ENCODE data around the gene ST8SIA4. TPM values are rescaled to one million over a fixed set of nuclear protein-coding genes. Genes with fewer than 3 reads are reported as not detected.

Gene ST8SIA4
- total RNA-seq, 1 experiment from 2014 or later = 0.10 TPM

GRCh38 chr5:100780376-100780870 is 122.7 kb downstream of the ST8SIA4 start:
- DNase-seq (ENCODE audit: low read depth) = no peak

- DNase-seq (ENCODE audit: low read depth) = no peak
Observed at GRCh38 chr5:100779669-100780375, 123.3 kb downstream of the ST8SIA4 start.

DNA sequence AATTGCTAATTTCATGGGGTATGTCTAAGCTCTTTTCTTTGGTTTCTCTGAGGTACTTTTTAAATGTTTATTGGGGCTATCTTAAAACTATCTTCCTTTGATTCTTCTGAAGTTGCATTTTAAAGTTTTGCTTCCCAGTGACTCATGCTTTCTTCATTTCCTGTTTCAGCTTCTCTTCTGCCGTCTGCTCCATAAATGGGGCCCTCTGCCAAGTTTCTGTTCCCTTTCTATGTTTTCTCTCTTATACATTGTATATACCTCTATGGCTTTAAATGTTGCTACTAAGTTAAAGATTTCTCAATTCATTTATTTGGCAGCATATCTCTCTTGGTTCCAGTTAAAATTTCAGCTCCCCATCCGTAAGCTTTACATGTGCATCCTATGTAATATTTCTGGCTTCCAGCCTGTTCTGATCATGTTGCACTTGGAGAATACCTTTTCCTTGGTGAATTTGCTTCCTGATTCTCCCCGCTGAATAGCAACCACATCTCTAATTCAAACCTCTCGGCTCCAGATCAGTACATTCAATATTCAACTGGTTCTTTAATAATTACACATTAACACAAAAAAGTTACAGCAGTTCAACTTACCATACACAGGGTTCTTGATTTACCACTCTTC is 125.3 kb downstream of the ST8SIA4 start:
- peak; percentile 81 for DNase-seq (ENCODE audit: low read depth)

GRCh38 chr5:100775533-100775855 is 127.6 kb downstream of the ST8SIA4 start:
- no peak for DNase-seq (ENCODE audit: low read depth)

- no peak for DNase-seq (ENCODE audit: low read depth)
Observed at GRCh38 chr5:100772548-100772947, 130.5 kb downstream of the ST8SIA4 start.

DNA sequence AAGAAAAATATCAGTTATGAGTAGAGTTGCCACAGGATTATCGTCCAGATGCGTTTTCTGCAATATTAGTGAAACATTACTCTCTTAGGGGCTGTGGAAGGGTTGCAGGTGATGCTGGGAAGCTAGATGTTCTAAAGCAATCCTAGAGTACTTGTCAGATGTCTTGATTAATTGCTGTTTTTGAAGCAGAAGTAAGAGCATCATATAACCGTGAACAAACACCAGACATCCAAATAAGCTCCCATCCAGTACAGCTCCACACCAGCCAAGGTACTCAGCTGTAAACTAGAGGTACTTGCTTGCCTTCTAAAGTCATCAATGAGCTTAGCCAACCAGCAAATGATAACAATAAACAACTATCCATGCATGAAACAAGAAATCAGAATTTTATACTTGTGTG is 131.1 kb downstream of the ST8SIA4 start:
- no peak for DNase-seq (ENCODE audit: low read depth)

GRCh38 chr5:100771181-100771580 is 131.9 kb downstream of the ST8SIA4 start:
- no peak for DNase-seq (ENCODE audit: low read depth)

GRCh38 chr5:100768221-100768620 is 134.9 kb downstream of the ST8SIA4 start:
- DNase-seq (ENCODE audit: low read depth) = no peak

DNA sequence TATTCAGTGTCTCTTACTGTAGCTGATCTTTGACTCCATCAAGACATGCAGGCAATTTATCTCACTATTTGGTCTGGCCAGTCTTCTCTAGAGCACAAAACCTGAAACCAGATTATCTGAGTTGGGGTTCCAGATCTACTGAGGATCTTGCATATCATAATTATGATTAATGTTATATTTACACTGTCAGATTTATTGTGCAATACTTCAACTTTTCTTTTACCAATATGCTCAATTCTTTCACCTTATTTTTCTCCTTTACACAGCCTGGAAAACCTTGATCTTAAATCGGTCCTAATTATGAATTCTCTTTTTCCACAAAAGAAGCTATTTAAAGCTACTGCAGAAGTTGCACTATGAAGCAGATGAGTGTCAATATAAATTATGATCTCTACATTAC is 140.1 kb downstream of the ST8SIA4 start:
- DNase-seq (ENCODE audit: low read depth) = no peak

DNA sequence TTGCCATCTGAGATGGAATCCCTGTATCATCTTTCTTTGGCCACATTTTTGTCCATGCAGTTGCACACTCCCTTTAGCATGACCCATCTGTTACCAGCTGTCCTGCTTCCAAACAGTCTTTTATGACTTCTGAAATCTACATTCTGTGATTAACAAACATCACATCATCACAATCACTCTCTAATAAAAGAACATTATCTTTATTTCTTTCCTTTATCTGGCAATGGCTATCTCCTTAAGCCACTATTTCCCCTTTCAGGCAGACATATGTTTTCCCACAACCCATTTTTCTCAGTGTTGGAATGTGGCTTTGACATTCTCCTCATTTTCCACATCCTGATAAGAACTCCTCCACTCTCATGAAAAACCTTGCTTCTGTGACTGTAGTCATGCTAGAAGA is 141.0 kb downstream of the ST8SIA4 start:
- no peak for DNase-seq (ENCODE audit: low read depth)

- DNase-seq (ENCODE audit: low read depth) = no peak
Observed at GRCh38 chr5:100761192-100761591, 141.9 kb downstream of the ST8SIA4 start.

DNA sequence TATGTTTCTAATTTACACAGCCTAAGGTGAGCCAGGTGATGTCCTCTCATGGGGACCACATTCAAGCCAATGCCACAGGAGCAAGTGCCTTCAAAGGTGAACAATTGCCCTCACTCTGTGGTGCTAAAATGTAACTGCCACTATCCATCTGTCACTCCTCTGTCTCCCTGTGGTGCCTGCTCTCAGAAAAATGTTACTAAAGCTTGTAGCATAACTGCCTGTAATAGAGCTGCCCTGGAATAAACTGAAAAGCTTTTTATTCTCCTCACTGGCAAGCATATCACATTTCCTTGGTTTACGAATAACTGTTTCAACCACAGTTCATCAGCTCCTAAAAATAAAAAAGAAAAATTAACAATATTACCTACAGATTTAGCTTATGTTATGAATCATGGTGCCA is 142.4 kb downstream of the ST8SIA4 start:
- no peak for DNase-seq (ENCODE audit: low read depth)

DNA sequence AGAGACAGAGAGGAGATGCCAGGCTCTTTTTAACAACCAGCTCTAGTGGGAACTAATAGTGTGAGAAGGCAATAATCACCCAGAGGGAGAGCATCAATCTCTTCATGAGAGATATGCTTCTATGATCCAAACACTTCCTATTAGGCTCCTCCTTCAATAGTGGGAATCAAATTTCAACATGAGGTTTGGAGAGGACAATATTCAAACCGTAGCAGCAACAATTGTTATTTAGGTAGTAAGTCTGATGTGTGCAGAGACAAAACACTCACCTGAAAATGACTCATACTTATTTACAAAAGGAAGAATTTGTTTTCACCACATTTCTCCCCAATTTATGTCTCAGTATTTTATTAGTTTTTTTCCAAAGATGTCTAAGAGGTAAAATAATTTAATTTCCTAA is 144.3 kb downstream of the ST8SIA4 start:
- DNase-seq (ENCODE audit: low read depth) = no peak

GRCh38 chr5:100758306-100758705 is 144.8 kb downstream of the ST8SIA4 start:
- DNase-seq (ENCODE audit: low read depth) = no peak

DNA sequence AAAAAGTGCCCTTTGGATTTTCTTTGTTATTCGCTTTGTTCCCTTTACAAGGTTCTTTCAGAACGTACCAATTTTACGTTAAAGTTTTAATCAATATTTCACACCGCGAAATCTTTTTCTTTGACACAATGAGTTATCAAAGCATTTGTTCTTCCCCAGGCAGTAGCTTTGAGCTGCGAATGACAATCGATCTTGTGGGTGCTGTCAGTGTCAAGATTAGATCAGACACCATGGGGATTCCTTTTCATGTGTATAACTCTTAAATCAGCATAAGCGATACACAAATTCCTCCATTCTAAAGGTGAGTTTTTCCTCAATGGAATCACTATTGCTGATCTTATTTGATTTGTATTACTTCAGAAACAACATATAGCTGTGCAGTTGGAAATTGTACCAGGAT is 145.5 kb downstream of the ST8SIA4 start:
- no peak for DNase-seq (ENCODE audit: low read depth)
